GM21576 (cell line): ENCODE data around the gene TBCD.

Source experiments
- ATAC-seq: cut with Tn5 transposase; IDR thresholded peaks from one replicate; pipeline ENCODE4 v1.9.1; 2021; ENCODE audit warnings: mild to moderate bottlenecking, moderate library complexity; ENCODE audit not compliant: unreplicated experiment

The TBCD gene

GRCh38 chr17:82932518-82933310 is 180.8 kb downstream of the TBCD start:
- ATAC-seq, result no peak

GRCh38 chr17:82933911-82934310 is 182.0 kb downstream of the TBCD start:
- no peak for ATAC-seq

DNA sequence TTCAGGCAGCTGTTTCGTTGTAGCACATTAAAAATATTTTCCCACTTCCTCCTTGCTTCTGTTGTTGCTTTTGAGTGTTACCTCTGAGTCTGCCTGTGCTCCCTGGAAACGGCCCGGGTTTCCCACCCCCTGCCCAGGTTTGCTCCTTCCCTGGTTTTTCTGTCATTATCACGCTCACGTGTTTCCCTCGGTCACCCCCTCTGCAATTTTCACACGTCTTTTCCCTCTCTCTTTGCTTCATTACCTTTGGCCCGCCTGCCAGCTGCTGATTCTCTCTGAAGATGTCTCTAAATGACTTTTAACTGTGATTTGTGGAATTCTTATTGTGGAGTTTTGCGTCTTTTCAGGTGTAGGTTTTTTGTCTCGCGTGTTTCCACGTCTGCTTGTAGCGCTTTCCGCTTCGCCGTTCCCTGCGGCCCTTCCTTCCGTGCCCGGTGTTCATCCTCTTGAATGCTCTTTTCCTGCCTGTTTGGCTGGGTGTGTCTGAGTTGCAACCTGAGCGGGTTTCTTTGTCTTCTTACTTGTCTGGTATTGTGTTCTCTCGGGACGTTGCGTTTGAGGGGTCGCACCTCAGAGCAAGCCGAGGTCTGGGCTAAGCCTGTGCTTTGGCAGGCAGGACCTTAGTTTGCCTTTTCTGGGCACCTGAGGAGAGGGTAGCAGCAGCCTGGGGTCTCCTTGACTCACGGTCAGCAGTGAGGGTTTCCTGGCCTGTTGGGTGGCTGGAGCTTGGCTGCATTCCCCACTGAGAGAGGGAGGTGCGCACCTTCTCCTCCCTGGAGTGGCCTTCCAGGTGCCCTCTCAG is 184.3 kb downstream of the TBCD start:
- no peak for ATAC-seq

DNA sequence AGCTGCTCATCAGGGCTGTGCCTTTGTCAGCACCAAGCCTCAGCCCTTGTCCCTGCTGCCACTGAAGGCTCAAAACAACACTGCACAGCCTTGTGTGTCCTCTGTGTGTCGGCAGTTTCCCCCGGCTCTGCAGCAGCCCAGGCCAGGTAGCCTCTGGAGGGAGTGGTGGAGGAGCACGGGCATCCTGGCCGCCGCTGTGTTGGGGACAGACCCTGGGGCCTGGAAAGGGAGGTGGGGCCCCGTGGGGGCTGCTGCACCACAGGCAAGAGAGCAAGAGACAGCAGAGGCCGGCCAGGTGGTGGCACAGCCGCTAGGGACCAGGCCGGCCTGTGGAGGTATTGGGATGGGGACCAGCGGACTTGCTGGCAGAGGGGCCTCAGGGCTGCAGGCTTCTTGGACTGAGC is 184.9 kb downstream of the TBCD start:
- ATAC-seq, result no peak

DNA sequence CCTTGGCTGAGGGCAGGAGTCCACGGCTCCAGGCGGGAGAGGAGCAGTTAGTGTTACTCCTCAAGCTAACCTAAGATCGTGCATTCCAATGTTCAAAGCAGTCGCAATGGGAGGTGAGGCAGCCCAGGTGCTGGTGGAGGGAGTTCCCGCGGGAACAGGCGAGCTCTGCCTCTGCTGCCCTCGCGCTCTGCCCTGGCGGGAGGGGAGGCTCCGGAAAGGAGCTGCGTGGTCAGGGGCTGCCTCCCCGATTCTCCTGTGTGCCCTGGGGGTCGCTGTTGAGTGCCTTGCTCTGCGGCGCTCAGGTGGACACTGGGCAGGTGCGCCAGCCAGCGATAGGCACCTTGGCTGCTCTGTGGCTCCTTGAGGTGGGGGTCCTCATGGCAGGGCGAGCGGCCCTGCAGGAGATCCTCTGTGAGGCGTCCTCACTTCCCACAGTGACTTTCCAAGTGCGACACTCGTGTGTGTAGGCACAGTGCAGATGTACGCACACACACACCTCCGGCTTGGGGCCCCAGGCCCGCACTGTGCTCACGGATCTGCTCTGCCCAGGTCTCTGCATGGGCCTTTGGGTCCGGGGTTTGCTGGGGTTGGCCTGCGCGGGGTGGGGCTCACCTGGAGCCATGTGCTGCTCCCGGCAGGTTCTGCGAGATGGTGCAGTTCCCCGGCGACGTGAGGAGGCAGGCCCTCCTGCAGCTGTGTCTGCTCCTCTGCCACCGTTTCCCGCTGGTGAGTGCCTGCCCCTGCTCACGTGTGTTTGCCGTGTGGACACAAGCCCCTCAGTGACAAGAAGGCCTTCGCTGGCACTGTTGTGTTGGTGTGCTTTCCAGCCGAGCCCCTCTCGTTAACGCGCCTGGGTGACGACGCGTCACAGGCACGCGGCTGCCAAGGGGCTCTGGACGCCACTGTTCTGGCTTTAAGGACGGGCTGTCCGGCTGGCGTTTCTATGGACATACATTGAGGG is 185.8 kb downstream of the TBCD start:
- ATAC-seq, result no peak

DNA sequence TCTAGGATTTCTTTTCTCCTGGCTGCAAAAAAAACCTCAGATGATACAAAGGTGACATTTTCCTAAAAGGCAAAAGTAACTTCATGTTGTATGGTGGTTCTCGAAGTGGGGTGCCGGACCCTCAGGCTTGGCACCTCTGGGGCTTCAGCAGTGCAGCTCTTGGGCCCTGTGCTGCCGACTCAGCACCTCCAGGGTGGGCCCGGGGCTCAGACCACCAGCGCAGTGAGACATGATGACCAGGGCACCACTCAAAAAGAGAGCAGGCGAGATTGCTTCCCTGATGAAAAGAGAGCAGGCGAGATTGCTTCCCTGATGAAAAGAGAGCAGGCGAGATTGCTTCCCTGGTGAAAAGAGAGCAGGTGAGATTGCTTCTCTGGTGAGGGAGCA is 186.6 kb downstream of the TBCD start:
- ATAC-seq, result no peak

- ATAC-seq, result no peak
Observed at GRCh38 chr17:82938873-82939620, 187.2 kb downstream of the TBCD start.

GRCh38 chr17:82939621-82940135 is 187.8 kb downstream of the TBCD start:
- ATAC-seq, result no peak

DNA sequence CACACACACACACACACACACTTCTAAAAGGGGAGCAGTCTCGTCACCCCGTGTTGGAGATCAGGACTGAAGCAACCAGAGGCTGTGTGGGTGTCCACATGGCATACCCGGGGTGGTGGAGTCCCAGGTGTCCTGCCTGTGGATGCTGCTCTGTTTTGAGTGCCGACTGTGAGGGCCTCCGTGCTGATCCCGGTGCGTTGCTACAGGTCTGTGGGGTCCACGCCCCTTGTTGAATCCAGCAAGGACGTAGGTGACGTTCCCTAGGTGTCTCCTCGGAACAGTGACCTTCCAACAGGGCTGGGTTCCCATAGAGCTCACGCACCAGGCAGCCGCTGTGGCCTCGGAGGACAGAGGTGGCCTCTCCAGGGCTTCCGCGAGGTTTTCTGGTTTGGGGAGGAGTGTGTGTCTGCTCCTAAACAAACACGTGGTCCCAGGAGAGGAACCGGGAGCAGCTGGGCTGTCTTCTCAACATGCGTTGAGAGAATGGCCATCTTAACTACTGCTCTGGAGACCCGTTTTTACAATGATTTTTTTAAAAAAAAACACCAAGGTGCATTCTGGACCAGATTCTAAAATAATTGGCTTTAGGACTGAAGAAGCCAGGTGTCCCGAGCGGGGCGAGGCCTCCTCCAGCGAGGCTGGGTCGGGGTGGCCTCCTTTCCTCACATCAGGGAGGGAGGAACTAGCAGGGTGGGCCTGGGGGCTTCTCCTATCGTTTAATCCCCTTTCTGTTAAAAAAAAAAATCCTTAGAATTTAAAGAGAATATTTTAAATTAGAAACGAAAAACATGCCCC is 188.6 kb downstream of the TBCD start:
- ATAC-seq, result no peak

GRCh38 chr17:82941021-82942001 is 189.4 kb downstream of the TBCD start:
- ATAC-seq, result no peak

- no peak for ATAC-seq
Observed at GRCh38 chr17:82942166-82943130, 190.6 kb downstream of the TBCD start.

GRCh38 chr17:82943339-82943738 is 191.5 kb downstream of the TBCD start:
- no peak for ATAC-seq

DNA sequence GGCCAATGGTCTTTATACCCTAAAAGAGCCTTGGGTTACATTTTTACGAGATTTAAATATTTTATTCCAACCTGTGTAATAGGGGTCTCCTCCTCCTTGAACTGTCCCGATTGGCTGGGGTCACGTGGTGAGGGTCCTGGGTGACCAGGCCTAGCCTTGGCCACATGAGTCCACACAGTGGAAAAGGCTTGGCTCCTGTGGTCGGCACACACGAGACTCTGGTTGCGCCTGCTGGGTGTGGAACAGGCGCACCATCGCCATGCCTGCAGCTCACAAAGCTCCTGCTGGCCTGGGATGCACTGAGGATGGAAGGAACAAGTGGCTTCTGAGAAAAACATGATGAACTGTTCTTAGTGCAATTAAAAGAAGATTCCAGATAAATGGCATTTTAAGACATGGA is 191.9 kb downstream of the TBCD start:
- no peak for ATAC-seq

- no peak for ATAC-seq
Observed at GRCh38 chr17:82944990-82945389, 193.1 kb downstream of the TBCD start.

- ATAC-seq, result no peak
Observed at GRCh38 chr17:82946081-82946480, 194.2 kb downstream of the TBCD start.

- ATAC-seq, result no peak
Observed at GRCh38 chr17:82947051-82947991, 195.5 kb downstream of the TBCD start.
